AG04450 (cell line): ENCODE measurements around the gene KCNQ1OT1. TPM values are rescaled to one million over a fixed set of nuclear protein-coding genes. Genes with fewer than 3 reads are reported as not detected.

Experiments
- CTCF ChIA-PET: fragments of 300-600, 350-600 bp; formaldehyde crosslinking; extraction: SDS; loops from one replicate; lab custom pipeline; 2022; ENCODE audit warnings: antibody characterized with exemption, inconsistent platforms; lab: Charles Lee
- POLR2A ChIA-PET: fragments of 350-600 bp; formaldehyde crosslinking; extraction: SDS; loops from one replicate; lab custom pipeline; 2021; ENCODE audit warnings: antibody characterized with exemption, inconsistent platforms; lab: Yijun Ruan, JAX
- DNase-seq: peaks from one replicate; pipeline ENCODE4 v3.0.0-alpha.2; 2011; ENCODE audit warnings: low read depth, low spot score
- H3K27ac ChIP-seq: one replicate; pipeline ENCODE4 v1.5.1; 2012; ENCODE audit warnings: low read depth, low read length, control low read depth
- H3K27me3 ChIP-seq: one replicate; pipeline ENCODE4 v1.6.0; 2012; ENCODE audit warnings: low read length; ENCODE audit not compliant: control insufficient read depth, insufficient read depth
- H3K4me3 ChIP-seq: 2 replicates; pipeline ENCODE4 v1.5.1; 2011; ENCODE audit warnings: mild to moderate bottlenecking, low read depth, low read length, control low read depth
- H3K9me3 ChIP-seq: 2 replicates; pipeline ENCODE4 v1.5.1; 2012; ENCODE audit warnings: low read length; ENCODE audit not compliant: control insufficient read depth, insufficient read depth
- CTCF ChIP-seq: IDR thresholded peaks from 2 replicates; pipeline ENCODE4 v1.5.1; 2011; ENCODE audit warnings: low read depth, low read length, control low read depth, inconsistent platforms
- polyA plus RNA-seq: library from polyadenylated mRNA; depleted of rRNA; stranded (reverse); fragments of >200 nt; gene quantifications from 2 replicates; pipeline ENCODE4 v1.2.3, GENCODE V29; 2011

The KCNQ1OT1 gene
- polyA plus RNA-seq, 1 experiment = 0.33 TPM

GRCh38 chr11:2671748-2672147 lies 28.0 kb downstream of the KCNQ1OT1 start:
- CTCF ChIA-PET = no interaction called here
- Histone ChIP-seq H3K27ac (no peak overlapping the region), H3K4me3 (no peak overlapping the region), H3K27me3 (peaks cover 4% of the 10 kb centered on the region), H3K9me3 (no peaks in the 10 kb centered on the region; the same call in 1 of the 2 replicates)
- no peak for DNase-seq
- no peak for TF ChIP-seq CTCF
- POLR2A ChIA-PET = no interaction called here

- POLR2A ChIA-PET = no interaction called here
- Histone ChIP-seq H3K27ac (no peak overlapping the region), H3K27me3 (peaks cover 4% of the 10 kb centered on the region), H3K4me3 (no peak overlapping the region), H3K9me3 (peaks cover 5% of the 10 kb centered on the region; the same call in 1 of the 2 replicates)
- TF ChIP-seq CTCF = no peak
- CTCF ChIA-PET = no interaction called here
- no peak for DNase-seq
These were observed 29.2 kb downstream of the KCNQ1OT1 start for GRCh38 chr11:2670541-2671100.

- Histone ChIP-seq H3K27me3 (peaks cover 8% of the 10 kb centered on the region), H3K4me3 (no peak overlapping the region), H3K27ac (no peak overlapping the region), H3K9me3 (peaks cover 10% of the 10 kb centered on the region; the same call in 1 of the 2 replicates)
- POLR2A ChIA-PET = no interaction called here
- DNase-seq = no peak
- TF ChIP-seq CTCF = no peak
- CTCF ChIA-PET = no interaction called here
These were observed 29.9 kb downstream of the KCNQ1OT1 start for GRCh38 chr11:2669634-2670469.

GRCh38 chr11:2668876-2669275 lies 30.9 kb downstream of the KCNQ1OT1 start:
- H3K27ac ChIP-seq = no peak overlapping the region
- peaks cover 10% of the 10 kb centered on the region for H3K27me3 ChIP-seq
- ChIA-PET CTCF (no interaction called here), POLR2A (interaction anchor here (0.6 kb wide), 1 partner anchor 40 kb away, joined by 4 read pairs; no protein-coding TSS in a partner anchor)
- H3K4me3 ChIP-seq = no peak overlapping the region
- TF ChIP-seq CTCF = no peak
- no peak for DNase-seq
- H3K9me3 ChIP-seq = peaks cover 18% of the 10 kb centered on the region

- no peak overlapping the region for H3K27ac ChIP-seq
- peaks cover 12% of the 10 kb centered on the region for H3K27me3 ChIP-seq
- H3K9me3 ChIP-seq = peaks cover 28% of the 10 kb centered on the region
- DNase-seq = no peak
- no peak for TF ChIP-seq CTCF
- H3K4me3 ChIP-seq = no peak overlapping the region
- CTCF ChIA-PET = no interaction called here
- POLR2A ChIA-PET = no interaction called here
These were observed 31.9 kb downstream of the KCNQ1OT1 start for GRCh38 chr11:2667940-2668339.
